Measurements from ENCODE around the gene LITAFD.
"Not testable (repeated sequence)": the region's sequence is repeated elsewhere in the genome, so short reads cannot be mapped to it uniquely, and the experiment has no call there.

LITAFD gene

GRCh38 chr16:8882041-8882617, at the start of gene LITAFD:
Gene LITAFD (plus strand): TSS chr16:8882351. CDS start chr16:8884356, 2,005 bp downstream.
- no peak for DNase-seq (ENCODE audit: low spot score)

- DNase-seq (ENCODE audit: low spot score), result no peak
Observed at GRCh38 chr16:8832717-8833105, 49.4 kb upstream of the LITAFD start.

GRCh38 chr16:8836797-8837196, 45.4 kb upstream of the LITAFD start:
- DNase-seq (ENCODE audit: low spot score), result not testable (repeated sequence)

- not testable (repeated sequence) for DNase-seq (ENCODE audit: low spot score)
Observed at GRCh38 chr16:8837594-8837993, 44.6 kb upstream of the LITAFD start.

- DNase-seq (ENCODE audit: low spot score), result not testable (repeated sequence)
Observed at GRCh38 chr16:8842016-8842415, 40.1 kb upstream of the LITAFD start.

- not testable (repeated sequence) for DNase-seq (ENCODE audit: low spot score)
Observed at GRCh38 chr16:8843296-8843695, 38.9 kb upstream of the LITAFD start.

GRCh38 chr16:8845699-8846298, 36.4 kb upstream of the LITAFD start:
- DNase-seq (ENCODE audit: low spot score), result no peak

- DNase-seq (ENCODE audit: low spot score), result no peak
Observed at GRCh38 chr16:8846401-8846932, 35.7 kb upstream of the LITAFD start.

- no peak for DNase-seq (ENCODE audit: low spot score)
Observed at GRCh38 chr16:8847145-8847544, 35.0 kb upstream of the LITAFD start.

- DNase-seq (ENCODE audit: low spot score), result no peak
Observed at GRCh38 chr16:8847623-8848022, 34.5 kb upstream of the LITAFD start.

GRCh38 chr16:8848231-8848938, 33.8 kb upstream of the LITAFD start:
- no peak for DNase-seq (ENCODE audit: low spot score)

- DNase-seq (ENCODE audit: low spot score), result no peak
Observed at GRCh38 chr16:8848939-8849391, 33.2 kb upstream of the LITAFD start.

GRCh38 chr16:8849411-8850011, 32.6 kb upstream of the LITAFD start:
- no peak for DNase-seq (ENCODE audit: low spot score)

GRCh38 chr16:8850279-8850885, 31.8 kb upstream of the LITAFD start:
- no peak for DNase-seq (ENCODE audit: low spot score)

- no peak for DNase-seq (ENCODE audit: low spot score)
Observed at GRCh38 chr16:8851761-8852403, 30.3 kb upstream of the LITAFD start.

- no peak for DNase-seq (ENCODE audit: low spot score)
Observed at GRCh38 chr16:8852534-8852933, 29.6 kb upstream of the LITAFD start.

GRCh38 chr16:8853150-8853549, 29.0 kb upstream of the LITAFD start:
- DNase-seq (ENCODE audit: low spot score), result no peak

GRCh38 chr16:8853611-8854010, 28.5 kb upstream of the LITAFD start:
- DNase-seq (ENCODE audit: low spot score), result no peak

GRCh38 chr16:8854298-8854948, 27.7 kb upstream of the LITAFD start:
- DNase-seq (ENCODE audit: low spot score), result no peak

GRCh38 chr16:8855051-8855786, 26.9 kb upstream of the LITAFD start:
- no peak for DNase-seq (ENCODE audit: low spot score)
